Activated CD8-positive, alpha-beta memory T cell treated with anti-CD3 and anti-CD28 coated beads, Interleukin-2, amount 50 U/mL, for 24 hours (primary cell): Measurements from ENCODE around the gene GALP.
"Not testable (repeated sequence)": the region's sequence is repeated elsewhere in the genome, so short reads cannot be mapped to it uniquely, and the experiment has no call there.

Experiments
- DNase-seq: peaks from one replicate; pipeline ENCODE4 v3.0.0-alpha.2; 2020; ENCODE audit errors: extremely low read depth

Gene GALP

DNA sequence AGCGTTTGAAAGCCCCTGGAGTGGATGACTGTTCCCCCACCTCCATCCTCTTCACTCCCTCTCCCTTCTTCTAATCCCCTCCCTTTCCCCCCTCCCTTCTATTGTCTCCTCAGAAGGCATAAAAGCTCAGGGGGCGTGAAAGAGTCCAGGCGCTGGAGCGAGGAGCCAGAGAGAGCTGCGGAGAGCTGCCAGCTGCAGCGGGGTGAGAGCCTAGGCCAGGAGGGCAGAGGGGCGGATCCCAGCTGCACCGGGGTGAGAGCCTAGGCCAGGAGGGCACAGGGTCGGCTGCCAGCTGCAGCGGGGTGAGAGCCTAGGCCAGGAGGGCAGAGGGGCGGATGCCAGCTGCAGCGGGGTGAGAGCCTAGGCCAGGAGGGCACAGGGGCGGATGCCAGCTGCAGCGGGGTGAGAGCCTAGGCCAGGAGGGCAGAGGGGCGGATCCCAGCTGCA lies at the start of gene GALP:
Gene GALP (plus strand): TSS at position 148 of the 447 bp plus-strand sequence. CDS start 1,101 bp downstream, outside the sequence.
- not testable (repeated sequence) for DNase-seq

DNA sequence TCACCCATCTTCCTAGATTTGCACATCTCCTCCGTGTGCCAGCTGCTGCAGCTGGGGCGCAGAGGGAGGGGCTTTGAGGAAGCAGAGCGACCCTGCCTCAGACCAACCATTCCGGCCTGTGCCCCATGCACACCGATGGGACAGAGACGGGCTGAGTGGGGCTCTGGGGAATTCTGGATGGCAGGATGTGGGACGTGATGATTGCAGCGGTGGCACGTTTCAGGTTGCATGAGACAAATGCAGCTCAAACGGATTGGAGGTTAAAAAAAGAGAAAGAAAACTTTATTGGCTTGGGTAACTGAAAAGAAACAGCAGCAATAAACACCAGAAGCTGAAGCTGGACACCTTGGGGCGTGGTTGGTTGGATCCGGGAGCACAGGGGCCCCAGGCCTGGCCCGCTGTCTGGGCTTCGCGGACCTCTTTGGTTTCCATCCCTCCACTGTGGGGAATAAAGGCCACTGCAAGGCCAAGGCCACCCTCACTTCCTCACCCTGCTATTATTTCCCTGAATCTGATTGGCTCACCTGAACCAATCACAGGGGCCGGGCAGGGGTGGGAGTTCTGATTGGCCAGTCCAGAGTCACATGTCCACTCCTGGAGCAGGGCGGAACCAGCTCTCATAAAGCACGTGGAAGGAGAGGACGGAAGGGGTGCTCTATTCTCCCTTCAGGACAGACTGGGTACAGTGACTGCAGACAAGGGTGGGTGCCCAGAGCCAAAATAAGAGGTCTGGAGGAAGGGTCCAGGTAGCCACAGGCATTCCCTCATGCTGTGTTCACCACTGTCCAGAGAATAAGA lies 48.6 kb upstream of the GALP start:
- DNase-seq, result no peak

DNA sequence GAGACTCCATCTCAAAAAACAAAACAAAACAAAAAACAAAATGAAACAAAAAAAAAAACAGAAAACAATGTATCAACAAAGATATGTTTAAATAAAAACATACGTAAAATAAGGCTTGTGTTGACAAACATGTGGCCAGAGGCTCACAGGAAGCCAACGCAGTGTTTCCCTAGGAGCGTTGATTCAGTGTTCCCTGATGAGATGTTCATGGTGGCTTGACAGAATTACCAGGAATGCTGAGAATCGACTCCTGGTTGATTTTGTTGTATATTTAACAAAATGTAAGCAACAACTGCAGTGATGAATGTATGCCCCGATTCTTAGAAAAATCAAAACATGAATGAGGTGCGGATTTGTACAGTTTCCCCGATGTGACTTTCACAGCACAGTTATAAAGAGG lies 45.8 kb upstream of the GALP start:
- no peak for DNase-seq

DNA sequence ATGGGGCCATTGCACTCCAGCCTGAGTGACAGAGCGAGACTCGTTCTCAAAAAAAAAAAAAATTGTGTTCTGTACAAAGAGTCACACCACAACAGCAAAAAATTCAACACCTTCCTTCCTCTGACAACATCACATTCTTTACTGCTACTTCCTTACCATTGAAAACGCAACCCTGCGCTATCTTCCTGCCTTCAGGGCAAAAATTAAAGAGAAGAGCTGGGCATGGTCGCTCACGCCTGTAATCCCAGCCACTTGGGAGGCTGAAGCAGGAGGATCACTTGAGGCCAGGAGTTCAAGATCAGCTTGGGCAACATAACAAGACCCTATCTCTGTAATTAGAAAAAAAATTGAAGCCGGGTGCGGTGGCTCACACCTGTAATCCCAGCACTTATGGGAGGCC lies 44.2 kb upstream of the GALP start:
- no peak for DNase-seq

DNA sequence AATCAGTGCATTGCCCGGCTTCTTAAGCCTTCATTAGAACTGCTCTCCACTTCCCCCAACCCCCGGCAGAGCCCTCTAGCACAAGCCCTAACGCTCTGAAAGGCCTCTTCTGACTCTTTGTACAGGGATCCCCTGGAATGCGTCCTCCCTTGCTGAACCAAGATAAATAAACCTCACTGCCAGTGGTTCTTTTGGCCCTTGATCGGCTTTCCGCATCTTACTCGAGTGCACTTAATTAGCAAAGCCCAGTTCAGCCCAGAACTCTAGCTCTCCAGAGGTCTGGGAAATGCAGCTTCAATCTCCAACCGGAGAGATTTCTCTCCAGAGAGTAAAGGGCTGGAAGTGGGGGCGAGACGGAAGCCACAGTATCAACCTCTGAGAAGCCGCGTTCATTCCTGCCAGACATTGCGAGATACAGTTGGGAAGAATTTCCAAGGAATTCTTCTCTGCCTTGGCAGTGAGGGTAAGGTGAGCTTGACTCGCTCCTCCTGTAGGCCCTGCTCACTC lies 43.4 kb upstream of the GALP start:
- DNase-seq, result no peak

DNA sequence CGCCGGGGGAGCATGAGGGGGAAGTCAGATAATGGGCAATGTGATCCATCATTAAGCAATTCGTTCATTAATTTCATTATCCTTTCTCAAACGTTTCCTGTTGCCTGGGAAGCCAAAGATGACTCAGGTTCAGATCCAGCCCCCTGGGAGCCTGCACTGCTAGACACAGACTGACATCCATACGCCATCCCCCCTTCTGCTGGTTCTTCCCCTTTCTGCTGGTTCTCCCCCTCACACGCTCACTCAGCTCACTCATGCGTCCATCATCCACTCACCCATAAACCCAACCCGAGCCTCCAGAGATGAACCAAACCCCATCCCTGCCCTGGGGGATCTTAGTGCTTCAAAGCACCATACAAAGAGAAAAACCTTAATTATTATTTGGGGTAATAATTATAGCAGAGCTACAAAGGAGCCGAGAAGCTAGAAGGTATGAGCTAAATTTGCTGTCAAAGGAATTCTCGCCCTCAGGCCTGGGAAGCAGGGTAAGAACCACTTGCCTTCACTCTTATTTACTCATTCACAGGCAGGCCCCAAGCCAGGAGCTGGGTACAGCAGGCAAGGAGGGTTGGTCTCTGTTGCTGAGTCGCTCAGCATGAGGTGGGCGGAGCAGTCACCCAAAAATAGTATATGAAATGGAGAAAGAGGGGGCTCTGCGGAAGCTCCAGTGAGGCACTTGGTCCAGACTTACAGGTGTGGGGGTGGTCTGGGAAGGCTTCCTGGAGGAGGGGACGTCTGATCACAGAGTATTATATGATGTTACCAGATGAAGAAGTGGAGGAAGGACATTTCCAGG lies 41.8 kb upstream of the GALP start:
- DNase-seq, result no peak

DNA sequence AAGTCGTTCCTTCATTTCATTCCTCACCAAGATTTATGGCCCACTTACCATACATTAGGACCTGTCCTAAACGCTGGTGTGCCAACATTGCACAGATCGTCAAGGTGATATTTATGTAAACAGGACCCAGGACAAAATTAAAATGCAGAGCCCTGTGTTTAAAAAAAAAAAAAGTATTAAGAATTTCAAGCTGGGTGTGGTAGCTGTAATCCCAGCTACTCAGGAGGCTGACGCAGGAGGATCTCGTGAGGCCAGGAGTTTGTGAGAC lies 41.2 kb upstream of the GALP start:
- no peak for DNase-seq

DNA sequence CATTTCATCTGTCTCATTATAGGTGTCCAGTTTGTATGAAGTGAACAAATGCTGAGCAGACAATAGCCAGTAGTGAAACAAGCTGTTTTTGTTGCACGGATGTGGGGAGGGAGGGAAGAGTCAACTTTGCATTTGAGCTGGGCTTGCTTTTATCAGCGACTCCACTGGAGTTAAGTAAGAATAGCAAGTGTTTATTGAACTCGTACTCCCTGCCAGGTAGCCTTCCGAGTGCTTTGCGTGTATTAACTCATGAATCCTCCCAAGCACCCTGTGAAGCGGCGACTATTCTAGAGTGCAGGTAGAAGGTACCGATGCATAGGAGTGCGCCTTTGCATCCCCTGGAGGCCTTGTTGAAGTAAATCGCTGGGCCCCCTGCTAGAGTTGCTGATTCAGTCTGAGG lies 39.4 kb upstream of the GALP start:
- DNase-seq, result no peak

DNA sequence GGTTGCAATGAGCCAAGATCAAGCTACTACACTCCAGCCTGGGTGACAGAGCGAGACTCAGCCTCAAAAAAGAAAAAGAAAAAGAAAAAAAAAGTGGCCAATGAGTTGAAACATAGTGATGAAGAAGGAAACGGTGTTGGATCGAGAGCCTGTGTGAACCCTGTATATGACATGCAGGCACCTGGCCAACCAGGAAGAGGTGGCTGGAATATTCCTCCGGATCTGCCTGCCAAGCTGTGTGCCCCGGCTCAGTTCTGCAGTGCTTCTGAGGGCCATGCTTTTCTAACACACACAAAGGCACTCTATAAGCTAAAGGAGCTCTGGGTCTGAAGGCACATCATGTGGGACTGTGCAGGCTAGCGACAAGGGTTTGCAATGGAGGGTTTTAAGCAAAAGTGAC lies 38.4 kb upstream of the GALP start:
- no peak for DNase-seq

DNA sequence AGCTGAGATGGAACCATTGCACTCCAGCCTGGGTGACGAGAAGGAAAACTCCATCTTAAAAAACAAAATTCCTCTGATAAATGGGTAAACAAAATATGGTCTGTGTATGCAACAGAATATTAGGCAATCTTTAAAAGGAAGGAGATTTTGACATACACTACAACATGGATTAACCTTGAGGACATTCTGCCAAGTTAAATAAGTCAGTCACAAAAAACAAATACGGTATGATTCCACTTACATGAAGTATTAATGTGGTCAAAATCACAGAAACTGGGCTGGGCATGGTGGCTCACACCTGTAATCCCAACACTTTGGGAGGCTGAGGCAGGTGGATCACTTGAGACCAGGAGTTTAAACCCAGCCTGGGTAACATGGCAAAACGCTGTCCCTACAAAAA lies 37.7 kb upstream of the GALP start:
- DNase-seq, result no peak

DNA sequence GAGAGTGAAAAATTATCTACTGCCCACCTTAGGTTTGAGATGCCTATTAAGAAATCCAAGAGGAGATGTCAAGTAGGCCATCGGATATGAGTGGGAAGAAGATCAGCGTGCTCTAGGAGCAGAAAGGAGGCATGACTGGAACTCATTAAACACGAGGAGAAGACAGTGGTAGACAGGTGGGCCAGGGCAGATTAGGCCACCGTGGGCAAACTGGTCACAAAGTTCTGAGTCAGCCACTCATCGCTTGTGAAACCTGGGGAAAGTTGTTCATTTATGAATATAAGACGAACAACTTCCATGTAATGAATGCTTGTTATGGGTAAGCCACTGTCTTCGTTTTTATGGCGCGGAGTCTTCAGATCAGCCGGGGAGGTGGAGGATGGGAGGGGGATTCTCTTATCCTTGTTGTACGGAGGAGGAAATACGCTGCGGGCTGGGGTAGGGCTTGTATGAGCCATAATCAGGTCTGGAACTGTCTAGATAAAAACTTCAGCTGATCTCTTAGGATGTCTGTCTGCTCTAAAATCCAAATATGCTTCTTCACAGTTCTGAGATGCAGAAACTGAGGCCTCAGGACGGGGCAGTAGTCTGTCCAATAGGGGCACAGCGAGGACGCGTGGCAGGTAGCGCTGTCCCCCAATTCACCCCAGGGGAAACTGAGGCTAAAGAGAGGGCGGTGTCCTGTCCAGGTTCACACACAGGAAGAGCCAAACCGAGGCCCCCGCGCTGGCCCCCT lies 35.8 kb upstream of the GALP start:
- no peak for DNase-seq

DNA sequence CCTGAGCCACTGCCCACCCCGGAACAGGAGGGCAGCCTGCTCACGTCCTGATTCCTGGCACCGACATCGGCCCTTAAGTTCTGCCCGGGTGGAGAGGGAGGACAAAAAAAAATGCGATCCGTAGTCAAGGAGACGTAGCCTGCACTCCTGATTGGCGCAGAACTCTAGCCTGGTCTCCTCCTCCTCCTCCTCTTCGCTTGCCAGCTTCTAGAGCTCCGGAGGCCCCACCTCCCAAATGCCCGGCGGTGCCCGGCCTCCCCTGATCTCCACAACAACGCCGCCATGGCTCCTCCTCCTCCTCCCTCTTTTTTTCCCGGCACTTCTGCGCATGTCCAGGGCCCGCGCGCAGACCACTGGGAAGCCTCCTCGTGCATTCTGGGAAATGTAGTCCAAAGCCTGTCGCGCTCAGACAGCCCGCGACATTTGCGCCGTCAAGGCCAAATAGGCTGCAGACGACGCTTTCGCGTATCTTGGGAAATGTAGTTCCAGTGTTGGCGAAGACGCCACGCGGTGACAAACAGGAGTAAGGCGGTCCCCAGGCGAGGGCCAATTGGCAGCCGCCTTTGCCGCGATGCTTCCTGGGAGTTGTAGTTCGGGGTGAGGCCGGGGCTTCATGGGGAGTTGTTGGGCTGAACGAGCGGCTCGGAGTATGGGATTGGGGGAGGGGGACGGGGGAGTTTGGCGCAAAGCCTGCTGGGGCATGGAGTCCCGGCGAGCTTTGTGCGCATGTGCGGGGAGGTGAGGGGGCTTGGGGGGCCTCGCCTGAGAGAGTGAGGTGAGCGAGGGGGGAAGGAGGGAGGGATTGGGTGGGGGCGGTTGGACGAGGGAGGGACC lies 35.0 kb upstream of the GALP start, which contains the start of gene ZNF444:
Gene ZNF444 (plus strand): TSS at position 705 of the 834 bp plus-strand sequence. CDS start 5,625 bp downstream, outside the sequence.
- peak; percentile 99 for DNase-seq

DNA sequence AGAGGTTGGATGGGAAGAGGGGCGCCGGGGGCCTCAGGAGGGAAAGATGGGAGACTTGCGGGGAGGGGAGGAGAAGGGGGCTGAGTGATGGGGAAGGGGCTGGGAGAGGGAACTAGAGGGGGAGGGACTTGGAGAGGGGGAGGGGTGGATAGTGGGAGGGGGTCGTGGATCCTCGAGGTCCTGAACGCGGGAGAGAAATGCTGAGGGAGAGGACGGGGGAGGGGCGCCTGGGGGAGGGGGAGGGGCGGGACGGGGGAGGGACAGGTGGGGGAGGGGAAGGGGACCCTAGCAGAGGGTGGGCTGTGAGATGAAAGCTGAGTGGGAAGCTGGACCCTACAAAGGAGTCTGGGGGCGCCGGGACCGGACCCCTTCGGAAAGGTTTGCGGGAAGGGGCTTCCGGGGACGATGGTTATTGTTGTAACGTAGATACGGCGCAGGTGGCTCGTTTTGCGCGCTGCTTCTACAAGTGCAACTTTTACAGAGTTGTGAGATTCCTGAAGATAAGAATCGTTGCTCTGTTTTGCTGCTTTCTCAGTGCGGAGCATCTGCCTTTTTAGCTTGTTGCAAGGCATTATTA lies 34.3 kb upstream of the GALP start:
- no peak for DNase-seq

DNA sequence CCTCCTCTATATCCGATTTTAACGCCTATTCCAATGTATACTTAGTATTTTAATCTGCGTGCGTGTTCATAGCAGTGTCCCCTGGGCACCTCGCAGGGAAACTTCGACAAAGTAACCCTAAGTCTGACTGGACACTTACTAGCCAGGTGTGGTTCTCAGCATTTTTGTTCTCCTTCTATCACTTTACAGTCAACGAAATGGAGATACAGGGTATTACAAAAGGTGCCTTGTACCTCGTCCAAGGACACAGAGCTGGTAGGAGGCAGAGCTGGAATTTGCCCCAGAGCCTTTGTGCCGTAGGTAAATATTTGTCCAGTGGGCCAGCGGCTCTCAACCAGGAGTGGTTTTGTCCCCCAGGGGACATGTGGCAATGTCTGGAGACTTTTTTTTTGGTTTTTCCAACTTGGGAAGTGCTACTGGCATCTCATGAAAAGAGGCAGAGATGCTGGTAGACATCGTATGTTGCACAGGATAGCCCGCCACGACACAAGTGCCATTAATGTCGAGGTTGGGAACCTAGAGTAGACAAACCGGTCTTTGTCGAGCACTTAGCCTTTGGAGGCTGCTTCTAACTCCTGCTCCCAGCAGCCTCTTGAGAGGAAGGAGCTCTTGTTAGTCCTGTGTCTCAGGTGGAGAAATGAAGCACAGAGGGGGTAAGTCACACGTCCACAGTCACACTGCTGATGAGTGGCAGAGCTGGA lies 33.6 kb upstream of the GALP start:
- no peak for DNase-seq

DNA sequence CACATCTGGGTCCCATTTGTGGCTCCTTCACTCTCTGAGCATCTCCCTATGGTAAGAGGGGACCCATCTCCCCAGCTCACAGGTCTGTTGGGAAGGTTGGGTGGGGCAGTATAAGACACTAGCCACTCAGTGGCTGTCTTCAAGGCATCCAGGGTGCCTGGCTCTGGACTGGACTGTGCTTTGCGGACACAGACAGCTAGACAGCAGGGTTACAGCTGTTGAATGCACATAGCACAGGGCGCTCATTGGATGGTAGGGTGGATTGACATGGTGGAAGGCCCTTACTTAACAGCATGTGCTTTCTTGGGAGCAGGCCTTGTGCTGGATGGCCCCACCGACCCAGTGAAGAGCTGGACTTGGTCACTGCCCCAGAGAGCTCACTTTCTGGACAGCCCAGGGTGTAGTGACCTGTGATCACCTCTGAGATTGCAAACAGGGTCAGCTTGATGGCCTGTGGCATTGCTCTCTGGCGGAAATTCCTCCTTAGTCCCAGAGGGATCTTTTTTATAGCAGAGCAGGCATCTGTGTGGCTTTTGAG lies 32.8 kb upstream of the GALP start:
- DNase-seq, result no peak

DNA sequence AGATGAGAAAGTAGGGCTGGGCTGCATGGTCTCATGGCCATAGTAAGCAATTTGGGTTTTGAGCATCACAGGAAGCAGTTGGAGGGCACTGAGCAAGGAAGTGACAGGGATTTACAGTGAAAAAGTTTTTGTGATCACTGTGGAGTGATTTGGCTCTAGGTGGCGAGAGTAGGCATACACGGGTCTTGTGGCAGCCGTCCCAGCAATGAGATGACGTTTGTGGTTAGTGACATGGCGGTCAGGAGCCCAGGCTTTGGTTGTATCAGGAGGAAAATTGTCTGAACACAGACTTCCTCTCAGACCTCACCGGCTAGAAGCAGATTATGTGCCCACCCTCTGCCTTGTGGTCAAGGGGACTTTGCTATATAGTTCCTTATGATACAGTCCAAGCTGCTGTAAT lies 31.4 kb upstream of the GALP start:
- DNase-seq, result no peak

DNA sequence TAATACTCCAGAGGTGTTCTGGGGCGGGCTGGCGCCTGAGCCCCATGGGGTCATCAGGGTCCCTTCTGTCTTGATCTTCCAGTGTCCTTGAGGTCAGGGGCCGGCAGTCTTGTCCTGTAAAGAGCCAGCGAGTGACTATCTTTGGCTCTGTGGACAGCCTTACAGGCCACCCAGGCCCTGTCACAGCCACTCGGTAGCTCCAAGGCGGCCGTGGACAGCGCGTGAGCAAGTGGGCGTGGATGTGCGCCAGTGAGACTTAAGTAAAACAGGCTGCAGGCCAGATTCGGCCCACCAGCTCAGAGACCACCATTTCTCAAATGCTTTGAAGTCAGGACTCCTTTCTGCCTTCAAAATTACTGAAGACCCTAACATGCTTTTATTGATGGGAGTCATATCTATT lies 31.0 kb upstream of the GALP start:
- no peak for DNase-seq

DNA sequence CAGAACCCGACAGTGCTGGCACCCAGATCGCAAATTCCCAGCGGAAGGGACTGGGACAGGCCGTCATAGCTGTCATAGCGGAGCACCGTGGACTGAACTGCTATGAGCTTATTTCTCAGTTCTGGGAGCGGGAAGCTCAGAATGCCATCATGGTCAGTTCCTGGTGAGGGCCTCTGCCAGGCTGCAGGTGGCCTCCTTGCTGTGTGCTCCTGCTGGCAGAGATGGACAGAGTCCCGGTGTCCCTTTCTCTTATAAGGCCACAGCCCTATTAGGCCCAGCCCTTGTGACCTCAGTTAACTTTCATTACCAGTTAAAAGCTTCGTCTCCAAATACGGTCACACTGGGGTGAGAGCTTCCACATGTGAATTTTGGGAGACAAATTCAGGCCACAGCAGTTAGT lies 30.1 kb upstream of the GALP start:
- DNase-seq, result no peak

DNA sequence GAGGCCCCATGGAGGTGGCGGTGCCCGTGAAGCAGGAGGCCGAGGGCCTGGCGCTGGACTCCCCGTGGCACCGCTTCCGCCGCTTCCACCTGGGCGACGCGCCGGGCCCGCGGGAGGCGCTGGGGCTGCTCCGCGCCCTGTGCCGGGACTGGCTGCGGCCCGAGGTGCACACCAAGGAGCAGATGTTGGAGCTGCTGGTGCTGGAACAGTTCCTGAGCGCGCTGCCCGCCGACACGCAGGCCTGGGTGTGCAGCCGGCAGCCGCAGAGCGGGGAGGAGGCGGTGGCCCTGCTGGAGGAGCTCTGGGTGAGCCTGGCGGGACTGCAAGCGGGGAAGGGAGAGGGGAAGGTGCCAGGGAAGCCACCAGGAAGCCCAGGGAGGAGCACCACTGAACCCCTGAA lies 28.9 kb upstream of the GALP start:
- no peak for DNase-seq

DNA sequence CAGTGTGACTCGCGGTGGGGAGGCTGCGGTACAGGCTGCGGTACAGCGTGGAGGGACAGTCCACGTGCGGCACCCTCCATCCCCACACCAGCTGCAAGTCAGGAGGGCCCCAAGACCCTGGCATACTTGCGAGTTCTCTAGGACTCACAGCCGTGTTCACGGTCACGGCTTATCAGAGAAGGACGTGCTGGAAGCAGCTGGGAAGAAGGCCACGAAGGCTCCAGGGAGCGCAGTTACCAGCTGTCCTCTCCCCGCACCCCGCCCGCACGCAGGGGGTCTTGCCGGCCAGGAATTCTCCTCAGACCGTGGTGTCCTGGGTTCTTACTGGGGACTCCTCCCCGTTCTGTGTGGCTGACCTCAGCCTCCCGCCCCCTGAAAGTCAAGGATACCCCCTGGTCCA lies 28.5 kb upstream of the GALP start:
- no peak for DNase-seq
